SJCRH30 (cell line): ENCODE measurements around the gene MASP1. TPM values are rescaled to one million over a fixed set of nuclear protein-coding genes. Genes with fewer than 3 reads are reported as not detected.

ENCODE experiments used
- DNase-seq, 2 experiments: peaks; one replicate each; pipeline ENCODE4 v3.0.0-alpha.2; 2015 to 2020
- H3K27ac ChIP-seq: fragments of 250-450 bp; sonication (Bioruptor Pico); 2 replicates; pipeline ENCODE4 v1.5.1; 2020; ENCODE audit warnings: mild to moderate bottlenecking, moderate library complexity
- H3K27me3 ChIP-seq: fragments of 250-450 bp; sonication (Bioruptor Pico); 2 replicates; pipeline ENCODE4 v1.5.1; 2020; ENCODE audit warnings: mild to moderate bottlenecking, moderate library complexity
- H3K36me3 ChIP-seq: fragments of 250-450 bp; sonication (Bioruptor Pico); 2 replicates; pipeline ENCODE4 v1.5.1; 2020; ENCODE audit warnings: mild to moderate bottlenecking, moderate library complexity
- H3K4me1 ChIP-seq: fragments of 250-450 bp; sonication (Bioruptor Pico); 2 replicates; pipeline ENCODE4 v1.5.1; 2020; ENCODE audit warnings: mild to moderate bottlenecking, moderate library complexity
- H3K4me3 ChIP-seq: fragments of 250-450 bp; sonication (Bioruptor Pico); 2 replicates; pipeline ENCODE4 v1.5.1; 2020; ENCODE audit warnings: mild to moderate bottlenecking, moderate library complexity
- H3K9me3 ChIP-seq: fragments of 250-450 bp; sonication (Bioruptor Pico); replicated peaks from 2 replicates; pipeline ENCODE4 v1.5.1; 2020; ENCODE audit warnings: mild to moderate bottlenecking, moderate library complexity
- total RNA-seq: library from RNA; depleted of rRNA; stranded (reverse); fragments of >200 nt; shearing (Covaris generic); gene quantifications from 2 replicates; pipeline ENCODE4 v1.2.3, GENCODE V29; 2014; rRNA removed

Gene MASP1
- 0.34 TPM in 1 of 2 replicates, not detected in the other for total RNA-seq

GRCh38 chr3:187291512-187292132, at the start of gene MASP1:
Gene MASP1, minus strand, starts transcription at chr3:187291737. Its CDS starts 105 bp downstream, at chr3:187291632.
- H3K9me3 ChIP-seq: no peaks in the 10 kb centered on the region
- no peaks in the 10 kb centered on the region for H3K36me3 ChIP-seq
- DNase-seq: no peak
- H3K4me3 ChIP-seq: no peak within 1 kb of the TSS
- no peaks in the 10 kb centered on the region for H3K4me1 ChIP-seq
- no peaks in the 10 kb centered on the region for H3K27me3 ChIP-seq
- no peak within 1 kb of the TSS for H3K27ac ChIP-seq

- H3K27ac ChIP-seq: no peak overlapping the region
- no peak for DNase-seq
- H3K4me1 ChIP-seq: no peaks in the 10 kb centered on the region
- H3K4me3 ChIP-seq: no peak overlapping the region
- H3K27me3 ChIP-seq: no peaks in the 10 kb centered on the region
- H3K9me3 ChIP-seq: no peaks in the 10 kb centered on the region
- H3K36me3 ChIP-seq: no peaks in the 10 kb centered on the region
These were observed 49.0 kb upstream of the MASP1 start for GRCh38 chr3:187340578-187340977.

- Histone ChIP-seq H3K27me3 (no peaks in the 10 kb centered on the region), H3K9me3 (no peaks in the 10 kb centered on the region), H3K4me1 (no peaks in the 10 kb centered on the region), H3K36me3 (no peaks in the 10 kb centered on the region), H3K4me3 (no peak overlapping the region), H3K27ac (no peak overlapping the region)
- no peak for DNase-seq
These were observed 44.8 kb upstream of the MASP1 start for GRCh38 chr3:187336322-187336721.

GRCh38 chr3:187334904-187335303, 43.4 kb upstream of the MASP1 start:
- no peak for DNase-seq
- no peak overlapping the region for H3K27ac ChIP-seq
- no peaks in the 10 kb centered on the region for H3K4me1 ChIP-seq
- no peaks in the 10 kb centered on the region for H3K36me3 ChIP-seq
- H3K9me3 ChIP-seq: no peaks in the 10 kb centered on the region
- no peak overlapping the region for H3K4me3 ChIP-seq
- H3K27me3 ChIP-seq: no peaks in the 10 kb centered on the region

GRCh38 chr3:187328691-187329090, 37.2 kb upstream of the MASP1 start:
- Histone ChIP-seq H3K27ac (no peak overlapping the region), H3K27me3 (no peaks in the 10 kb centered on the region), H3K4me3 (no peak overlapping the region), H3K4me1 (no peaks in the 10 kb centered on the region), H3K36me3 (no peaks in the 10 kb centered on the region), H3K9me3 (no peaks in the 10 kb centered on the region)
- no peak for DNase-seq

GRCh38 chr3:187327845-187328244, 36.3 kb upstream of the MASP1 start:
- H3K4me3 ChIP-seq: no peak overlapping the region
- H3K27ac ChIP-seq: no peak overlapping the region
- no peak for DNase-seq
- no peaks in the 10 kb centered on the region for H3K4me1 ChIP-seq
- no peaks in the 10 kb centered on the region for H3K9me3 ChIP-seq
- no peaks in the 10 kb centered on the region for H3K27me3 ChIP-seq
- H3K36me3 ChIP-seq: no peaks in the 10 kb centered on the region

- Histone ChIP-seq H3K9me3 (no peaks in the 10 kb centered on the region), H3K4me1 (no peaks in the 10 kb centered on the region), H3K36me3 (no peaks in the 10 kb centered on the region), H3K27ac (no peak overlapping the region), H3K4me3 (no peak overlapping the region), H3K27me3 (no peaks in the 10 kb centered on the region)
- no peak for DNase-seq
These were observed 34.1 kb upstream of the MASP1 start for GRCh38 chr3:187325632-187326031.

GRCh38 chr3:187323091-187323490, 31.6 kb upstream of the MASP1 start:
- Histone ChIP-seq H3K27me3 (no peaks in the 10 kb centered on the region), H3K27ac (no peak overlapping the region), H3K4me3 (no peak overlapping the region), H3K4me1 (no peaks in the 10 kb centered on the region), H3K9me3 (no peaks in the 10 kb centered on the region), H3K36me3 (no peaks in the 10 kb centered on the region)
- DNase-seq: no peak

- H3K36me3 ChIP-seq: no peaks in the 10 kb centered on the region
- H3K27me3 ChIP-seq: no peaks in the 10 kb centered on the region
- no peaks in the 10 kb centered on the region for H3K9me3 ChIP-seq
- no peak overlapping the region for H3K4me3 ChIP-seq
- no peak for DNase-seq
- H3K27ac ChIP-seq: no peak overlapping the region
- no peaks in the 10 kb centered on the region for H3K4me1 ChIP-seq
These were observed 30.8 kb upstream of the MASP1 start for GRCh38 chr3:187322291-187322690.

GRCh38 chr3:187321766-187322165, 30.2 kb upstream of the MASP1 start:
- no peaks in the 10 kb centered on the region for H3K36me3 ChIP-seq
- H3K4me1 ChIP-seq: no peaks in the 10 kb centered on the region
- H3K27me3 ChIP-seq: no peaks in the 10 kb centered on the region
- no peak for DNase-seq
- H3K4me3 ChIP-seq: no peak overlapping the region
- no peaks in the 10 kb centered on the region for H3K9me3 ChIP-seq
- no peak overlapping the region for H3K27ac ChIP-seq

GRCh38 chr3:187319699-187320302, 28.3 kb upstream of the MASP1 start:
- no peaks in the 10 kb centered on the region for H3K36me3 ChIP-seq
- no peak overlapping the region for H3K4me3 ChIP-seq
- H3K4me1 ChIP-seq: no peaks in the 10 kb centered on the region
- H3K27me3 ChIP-seq: no peaks in the 10 kb centered on the region
- H3K27ac ChIP-seq: no peak overlapping the region
- DNase-seq: peak; percentile 8 to 58
- H3K9me3 ChIP-seq: no peaks in the 10 kb centered on the region

- Histone ChIP-seq H3K9me3 (no peaks in the 10 kb centered on the region), H3K36me3 (no peaks in the 10 kb centered on the region), H3K4me3 (no peak overlapping the region), H3K4me1 (no peaks in the 10 kb centered on the region), H3K27me3 (no peaks in the 10 kb centered on the region), H3K27ac (no peak overlapping the region)
- peak; percentile 6 to 56 for DNase-seq
These were observed 27.5 kb upstream of the MASP1 start for GRCh38 chr3:187318819-187319616.

- no peaks in the 10 kb centered on the region for H3K36me3 ChIP-seq
These were observed 24.3 kb upstream of the MASP1 start for GRCh38 chr3:187315872-187316271.

GRCh38 chr3:187314176-187314575, 22.6 kb upstream of the MASP1 start:
- Histone ChIP-seq H3K36me3 (no peaks in the 10 kb centered on the region), H3K9me3 (no peaks in the 10 kb centered on the region), H3K4me3 (no peak overlapping the region), H3K27me3 (no peaks in the 10 kb centered on the region), H3K27ac (no peak overlapping the region), H3K4me1 (no peaks in the 10 kb centered on the region)
- DNase-seq: no peak

More at GRCh38 chr3:187315872-187316271, 24.3 kb upstream of the MASP1 start:
- no peak overlapping the region for H3K27ac ChIP-seq
- H3K4me1 ChIP-seq: no peaks in the 10 kb centered on the region
- no peaks in the 10 kb centered on the region for H3K9me3 ChIP-seq
- no peak overlapping the region for H3K4me3 ChIP-seq
- no peaks in the 10 kb centered on the region for H3K27me3 ChIP-seq
- DNase-seq: no peak

GRCh38 chr3:187310954-187311470, 19.5 kb upstream of the MASP1 start:
- Histone ChIP-seq H3K4me3 (no peak overlapping the region), H3K9me3 (no peaks in the 10 kb centered on the region), H3K4me1 (no peaks in the 10 kb centered on the region), H3K27ac (no peak overlapping the region), H3K36me3 (no peaks in the 10 kb centered on the region), H3K27me3 (no peaks in the 10 kb centered on the region)
- DNase-seq: no peak
